Left colon (tissue), 2 donors: ENCODE measurements around the gene OTUD6A. TPM values are rescaled to one million over a fixed set of nuclear protein-coding genes. Genes with fewer than 3 reads are reported as not detected.
A peak's percentile ranks its signal among the peaks of the same experiment; 100 is the strongest.

Experiments
- ATAC-seq: fragments of 200-7000 bp; cut with Tn5 transposase; one replicate; pipeline ENCODE4 v1.9.1; 2020; ENCODE audit warnings: mild to moderate bottlenecking, moderate library complexity
- DNase-seq, 2 donors: peaks; one replicate each; pipeline ENCODE4 v3.0.0-alpha.2; 2020
- intact Hi-C, 2 donors: fragments of 100-400 bp; cut with DNase I in 1 of 2; cut with micrococcal nuclease in 1 of 2; formaldehyde crosslinking; loops; one replicate each; pipeline versions ENCODE4 v1.11.2 to v1.14.0; 2022; cut with DNase I, micrococcal nuclease
- long read RNA-seq: library from polyadenylated mRNA; unstranded; transcript quantifications from one replicate; pipeline ENCODE4 v2.0.0, GENCODE V29; 2021
- total RNA-seq, 2 donors: library from RNA; stranded (reverse); fragmentation: NEBNext Ultra II Directional; extraction: Animal tissue kit (Norgen Biotek cat#: 25700); gene quantifications; one replicate each; pipeline ENCODE4 v1.2.1, GENCODE V29; 2021
- donor health status: DM: no; HTN: no; CAD: no.
- donor health status: DM: yes; HTN: yes; CAD: no.

OTUD6A gene
- total RNA-seq = not detected
- long read RNA-seq = 0 reads

- ATAC-seq (no peak), DNase-seq (no peak)
- intact Hi-C loops = no loop called here
These were observed at the start of gene OTUD6A for GRCh38 chrX:70062076-70062475. Gene OTUD6A (plus strand): TSS chrX:70062457. CDS start chrX:70062525, 68 bp downstream.

- ATAC-seq (no peak), DNase-seq (no peak)
- intact Hi-C loops = no loop called here
These were observed 49.5 kb upstream of the OTUD6A start for GRCh38 chrX:70012756-70013155.

GRCh38 chrX:70013466-70014381 lies 48.5 kb upstream of the OTUD6A start:
- peak; percentile 60 for ATAC-seq
- DNase-seq = no peak
- intact Hi-C loops = no loop called here

GRCh38 chrX:70016513-70016912 lies 45.7 kb upstream of the OTUD6A start:
- ATAC-seq (no peak), DNase-seq (no peak)
- intact Hi-C loops = no loop called here

GRCh38 chrX:70022616-70023015 lies 39.6 kb upstream of the OTUD6A start:
- intact Hi-C loops = no loop called here
- no peak for ATAC-seq
- no peak for DNase-seq

- intact Hi-C loops = no loop called here
- no peak for ATAC-seq
- no peak for DNase-seq
These were observed 36.8 kb upstream of the OTUD6A start for GRCh38 chrX:70025464-70025863.

- ATAC-seq (no peak), DNase-seq (no peak)
- intact Hi-C loops = no loop called here
These were observed 36.0 kb upstream of the OTUD6A start for GRCh38 chrX:70026112-70026850.

- intact Hi-C loops = no loop called here
- ATAC-seq = no peak
- no peak for DNase-seq
These were observed 35.4 kb upstream of the OTUD6A start for GRCh38 chrX:70026851-70027200.

GRCh38 chrX:70029863-70030262 lies 32.4 kb upstream of the OTUD6A start:
- ATAC-seq (no peak), DNase-seq (no peak)
- intact Hi-C loops = no loop called here

GRCh38 chrX:70030301-70030767 lies 31.9 kb upstream of the OTUD6A start:
- DNase-seq (peak in 1 of 2 donors; percentile 18), ATAC-seq (peak; percentile 75)
- intact Hi-C loops = no loop called here

GRCh38 chrX:70032792-70033191 lies 29.5 kb upstream of the OTUD6A start:
- DNase-seq (no peak), ATAC-seq (no peak)
- intact Hi-C loops = no loop called here

- ATAC-seq (peak; percentile 45), DNase-seq (peak in 1 of 2 donors; percentile 25)
- intact Hi-C loops = no loop called here
These were observed 28.8 kb upstream of the OTUD6A start for GRCh38 chrX:70033348-70034051.

- DNase-seq = no peak
- ATAC-seq = no peak
- intact Hi-C loops = no loop called here
These were observed 27.6 kb upstream of the OTUD6A start for GRCh38 chrX:70034646-70035045.

GRCh38 chrX:70038515-70038914 lies 23.7 kb upstream of the OTUD6A start:
- ATAC-seq (no peak), DNase-seq (no peak)
- intact Hi-C loops = no loop called here

- ATAC-seq = no peak
- intact Hi-C loops = no loop called here
- DNase-seq = peak in 1 of 2 donors; percentile 27
These were observed 23.3 kb upstream of the OTUD6A start for GRCh38 chrX:70038951-70039350.

- ATAC-seq (no peak), DNase-seq (no peak)
- intact Hi-C loops = no loop called here
These were observed 22.5 kb upstream of the OTUD6A start for GRCh38 chrX:70039758-70040157.

- intact Hi-C loops = no loop called here
- no peak for DNase-seq
- ATAC-seq = no peak
These were observed 20.3 kb upstream of the OTUD6A start for GRCh38 chrX:70041993-70042392.

GRCh38 chrX:70042399-70043371 lies 19.6 kb upstream of the OTUD6A start:
- ATAC-seq (no peak), DNase-seq (no peak)
- intact Hi-C loops = no loop called here
